Measurements from ENCODE around the gene PHB1.
"Not testable (repeated sequence)": the region's sequence is repeated elsewhere in the genome, so short reads cannot be mapped to it uniquely, and the experiment has no call there.

Gene PHB1

GRCh38 chr17:49365667-49366066 lies 49.0 kb downstream of the PHB1 start:
- H3K4me1 ChIP-seq (ENCODE audit: insufficient read depth, low read length): peaks cover 11% of the 10 kb centered on the region; the same call in 1 of the 2 replicates
- no peaks in the 10 kb centered on the region for H3K9me3 ChIP-seq (ENCODE audit: control insufficient read depth, insufficient read depth, low read length)
- H3K36me3 ChIP-seq (ENCODE audit: insufficient read depth, low read length): no peaks in the 10 kb centered on the region
- no peak overlapping the region for H3K9ac ChIP-seq (ENCODE audit: low read depth, low read length)

- not testable (repeated sequence) for H3K4me1 ChIP-seq (ENCODE audit: insufficient read depth, low read length); H3K9ac ChIP-seq (ENCODE audit: low read depth, low read length); H3K36me3 ChIP-seq (ENCODE audit: insufficient read depth, low read length); H3K9me3 ChIP-seq (ENCODE audit: control insufficient read depth, insufficient read depth, low read length)
Observed at GRCh38 chr17:49365126-49365525, 49.6 kb downstream of the PHB1 start.

GRCh38 chr17:49364119-49364518 lies 50.6 kb downstream of the PHB1 start:
- no peaks in the 10 kb centered on the region for H3K36me3 ChIP-seq (ENCODE audit: insufficient read depth, low read length)
- H3K4me1 ChIP-seq (ENCODE audit: insufficient read depth, low read length): peaks cover 15% of the 10 kb centered on the region; the same call in 1 of the 2 replicates
- no peak overlapping the region for H3K9ac ChIP-seq (ENCODE audit: low read depth, low read length)
- H3K9me3 ChIP-seq (ENCODE audit: control insufficient read depth, insufficient read depth, low read length): no peaks in the 10 kb centered on the region

- H3K4me1 ChIP-seq (ENCODE audit: insufficient read depth, low read length): peaks cover 15% of the 10 kb centered on the region; the same call in 1 of the 2 replicates
- H3K9me3 ChIP-seq (ENCODE audit: control insufficient read depth, insufficient read depth, low read length): no peaks in the 10 kb centered on the region
- no peaks in the 10 kb centered on the region for H3K36me3 ChIP-seq (ENCODE audit: insufficient read depth, low read length)
- H3K9ac ChIP-seq (ENCODE audit: low read depth, low read length): peak overlapping the region; percentile 48; the same call in 1 of the 2 replicates
Observed at GRCh38 chr17:49363251-49363650, 51.4 kb downstream of the PHB1 start.

- H3K9ac ChIP-seq (ENCODE audit: low read depth, low read length): peak overlapping the region; percentile 48
- no peaks in the 10 kb centered on the region for H3K36me3 ChIP-seq (ENCODE audit: insufficient read depth, low read length)
- H3K9me3 ChIP-seq (ENCODE audit: control insufficient read depth, insufficient read depth, low read length): no peaks in the 10 kb centered on the region
- H3K4me1 ChIP-seq (ENCODE audit: insufficient read depth, low read length): peaks cover 15% of the 10 kb centered on the region; the same call in 1 of the 2 replicates
Observed at GRCh38 chr17:49362723-49363117, 52.0 kb downstream of the PHB1 start.

- peaks cover 15% of the 10 kb centered on the region; the same call in 1 of the 2 replicates for H3K4me1 ChIP-seq (ENCODE audit: insufficient read depth, low read length)
- no peaks in the 10 kb centered on the region for H3K9me3 ChIP-seq (ENCODE audit: control insufficient read depth, insufficient read depth, low read length)
- H3K36me3 ChIP-seq (ENCODE audit: insufficient read depth, low read length): no peaks in the 10 kb centered on the region
- peak within 1 kb of the TSS; percentile 81 for H3K9ac ChIP-seq (ENCODE audit: low read depth, low read length)
Observed at GRCh38 chr17:49361902-49362722, 52.6 kb downstream of the PHB1 start, which contains the start of gene ZNF652. Gene ZNF652 (minus strand): TSS chr17:49362250. CDS start chr17:49317725, 44,525 bp downstream.

GRCh38 chr17:49361129-49361901 lies 53.4 kb downstream of the PHB1 start:
- H3K9me3 ChIP-seq (ENCODE audit: control insufficient read depth, insufficient read depth, low read length): no peaks in the 10 kb centered on the region
- H3K4me1 ChIP-seq (ENCODE audit: insufficient read depth, low read length): peaks cover 15% of the 10 kb centered on the region; the same call in 1 of the 2 replicates
- H3K36me3 ChIP-seq (ENCODE audit: insufficient read depth, low read length): no peaks in the 10 kb centered on the region
- H3K9ac ChIP-seq (ENCODE audit: low read depth, low read length): peak overlapping the region; percentile 81

GRCh38 chr17:49360796-49361128 lies 53.9 kb downstream of the PHB1 start:
- no peaks in the 10 kb centered on the region for H3K9me3 ChIP-seq (ENCODE audit: control insufficient read depth, insufficient read depth, low read length)
- H3K9ac ChIP-seq (ENCODE audit: low read depth, low read length): peak overlapping the region; percentile 81
- peaks cover 15% of the 10 kb centered on the region; the same call in 1 of the 2 replicates for H3K4me1 ChIP-seq (ENCODE audit: insufficient read depth, low read length)
- no peaks in the 10 kb centered on the region for H3K36me3 ChIP-seq (ENCODE audit: insufficient read depth, low read length)

GRCh38 chr17:49359990-49360795 lies 54.5 kb downstream of the PHB1 start:
- no peaks in the 10 kb centered on the region for H3K36me3 ChIP-seq (ENCODE audit: insufficient read depth, low read length)
- no peaks in the 10 kb centered on the region for H3K9me3 ChIP-seq (ENCODE audit: control insufficient read depth, insufficient read depth, low read length)
- peak overlapping the region; percentile 81; the same call in 1 of the 2 replicates for H3K9ac ChIP-seq (ENCODE audit: low read depth, low read length)
- H3K4me1 ChIP-seq (ENCODE audit: insufficient read depth, low read length): peaks cover 15% of the 10 kb centered on the region; the same call in 1 of the 2 replicates

- no peaks in the 10 kb centered on the region for H3K36me3 ChIP-seq (ENCODE audit: insufficient read depth, low read length)
- H3K9me3 ChIP-seq (ENCODE audit: control insufficient read depth, insufficient read depth, low read length): no peaks in the 10 kb centered on the region
- no peak overlapping the region for H3K9ac ChIP-seq (ENCODE audit: low read depth, low read length)
- H3K4me1 ChIP-seq (ENCODE audit: insufficient read depth, low read length): peaks cover 15% of the 10 kb centered on the region; the same call in 1 of the 2 replicates
Observed at GRCh38 chr17:49358641-49359247, 55.9 kb downstream of the PHB1 start.

- no peaks in the 10 kb centered on the region for H3K36me3 ChIP-seq (ENCODE audit: insufficient read depth, low read length)
- no peak overlapping the region for H3K9ac ChIP-seq (ENCODE audit: low read depth, low read length)
- no peaks in the 10 kb centered on the region; the same call in 1 of the 2 replicates for H3K9me3 ChIP-seq (ENCODE audit: control insufficient read depth, insufficient read depth, low read length)
- peaks cover 9% of the 10 kb centered on the region; the same call in 1 of the 2 replicates for H3K4me1 ChIP-seq (ENCODE audit: insufficient read depth, low read length)
Observed at GRCh38 chr17:49357516-49357915, 57.2 kb downstream of the PHB1 start.

GRCh38 chr17:49356320-49356719 lies 58.4 kb downstream of the PHB1 start:
- no peaks in the 10 kb centered on the region for H3K36me3 ChIP-seq (ENCODE audit: insufficient read depth, low read length)

More at GRCh38 chr17:49356320-49356719, 58.4 kb downstream of the PHB1 start:
- Histone ChIP-seq H3K9me3 (ENCODE audit: control insufficient read depth, insufficient read depth, low read length) (no peaks in the 10 kb centered on the region; the same call in 1 of the 2 replicates), H3K4me1 (ENCODE audit: insufficient read depth, low read length) (peaks cover 9% of the 10 kb centered on the region; the same call in 1 of the 2 replicates), H3K9ac (ENCODE audit: low read depth, low read length) (no peak overlapping the region)

Measured in ES-I3 (cell line).